Heart right ventricle (tissue), 16 donors: ENCODE results near the gene BLACAT1. TPM values are rescaled to one million over a fixed set of nuclear protein-coding genes. Genes with fewer than 3 reads are reported as not detected.

Experiments
- ATAC-seq, 8 donors: fragments of 200-7000 bp; cut with Tn5 transposase; one replicate each; pipeline ENCODE4 v1.9.1; 2020; ENCODE audit warnings: mild to moderate bottlenecking in 8 of 8, moderate library complexity in 8 of 8, moderate number of reproducible peaks in 1 of 8
- DNase-seq, 2 donors: peaks; one replicate each; pipeline ENCODE4 v3.0.0-alpha.2; 2020
- H3K27ac ChIP-seq, 10 donors: fragments of 200-600 bp; sonication (generic) in 2 of 10; one replicate each; pipeline versions ENCODE4 v1.5.0 to v1.8.0; 2020 to 2022; ENCODE audit warnings: mild to moderate bottlenecking in 3 of 10
- H3K27me3 ChIP-seq, 7 donors: fragments of 200-600 bp; one replicate each; pipeline ENCODE4 v1.8.0; 2021 to 2022; ENCODE audit warnings: mild to moderate bottlenecking in 2 of 7
- H3K36me3 ChIP-seq, 9 donors: fragments of 200-600 bp; sonication (generic) in 1 of 9; one replicate each; pipeline versions ENCODE4 v1.5.0 to v1.8.0; 2020 to 2022; ENCODE audit warnings: mild to moderate bottlenecking in 2 of 9
- H3K4me1 ChIP-seq, 9 donors: fragments of 200-600 bp; sonication (generic) in 1 of 9; one replicate each; pipeline versions ENCODE4 v1.5.0 to v1.8.0; 2020 to 2022; ENCODE audit warnings: mild to moderate bottlenecking in 4 of 9
- H3K4me3 ChIP-seq, 10 donors: fragments of 200-600 bp; sonication (generic) in 2 of 10; one replicate each; pipeline versions ENCODE4 v1.5.0 to v1.8.0; 2020 to 2022; ENCODE audit warnings: mild to moderate bottlenecking in 7 of 10, moderate library complexity in 2 of 10
- H3K9me3 ChIP-seq, 11 donors: fragments of 200-600 bp in 10 of 11; sonication (generic) in 2 of 11; one replicate each; pipeline versions ENCODE4 v1.5.0 to v1.8.0; 2013 to 2022; ENCODE audit warnings: mild to moderate bottlenecking in 2 of 11, control low read depth in 1 of 11, moderate library complexity in 1 of 11
- WGBS, 2 donors: extraction: QIAGEN DNeasy Blood & Tissue Kit; methylation state at CpG; one replicate each; pipeline ENCODE4 v1.1.7; 2013; ENCODE audit warnings: inconsistent platforms in 1 of 2; 5-methylcytosine and 5-hydroxymethylcytosine counted together
- intact Hi-C, 10 donors: fragments of 100-400 bp; cut with DNase I; formaldehyde crosslinking; loops; one replicate each; pipeline versions ENCODE4 v1.11.1 to v1.14.2; 2022
- polyA plus RNA-seq, 2 donors: library from polyadenylated mRNA; stranded (reverse); fragments of 200-250 nt; gene quantifications; one replicate each; pipeline ENCODE4 v1.2.3, GENCODE V29; 2013
- total RNA-seq, 10 donors: library from RNA; stranded (reverse); fragmentation: NEBNext Ultra II Directional in 3 of 10; extraction: Animal tissue kit (Norgen Biotek cat#: 25700) in 3 of 10; gene quantifications; one replicate each; pipeline versions ENCODE4 v1.2.1 to v1.2.4, GENCODE V29; 2021 to 2023
- TF ChIP-seq, protein P1 (sequence below), 9 donors: fragments of 200-600 bp; sonication (generic) in 2 of 9; IDR thresholded peaks; one replicate each; pipeline versions ENCODE4 v1.5.0 to v1.8.0; 2021 to 2022; ENCODE audit warnings: antibody characterized with exemption in 9 of 9, mild to moderate bottlenecking in 5 of 9, moderate library complexity in 1 of 9
- donor health status: Arrhythmogenic right ventricular cardiomyopathy.
- donor health status: ischemic (EF 13 %, LVEDD 7.1; RV severe dilation, severe dysfunction).
- donor health status: healthy with polysubstance abuse.
- donor health status: DM: no; HTN: yes; CAD: no.
- donor health status: DM: no; HTN: no; CAD: no.
- donor health status: ischemic (EF 25% LVEDD 6.9; RV normal size, moderate dysfunction).
- donor health status: ischemic (EF 25% LVEDD 5.7; RV mildly dilated, moderate dysfunction).
- donor health status: healthy.
- donor health status: DM: yes; HTN: yes; CAD: no.
- donor health status: Ischemic cardiomyopathy.
- donor health status: ischemic (EF 35%, LVEDD 5.7; RV mildly dilated, moderate dysfunction).
- donor health status: nonischemic (EF 11% LVEDD 7.7; RV severe dilation, severe dysfunction).
- donor health status: DM: yes; HTN: yes; CAD: no.
- donor health status: PGD.
- donor health status: ischemic (EF 29% LVEDD 5.4; RV normal size, mild dysfunction).
- donor health status: nonischemic (EF 23%, LVEDD 6.1; RV moderate dilation, normal function).

BLACAT1 gene
- total and polyA plus RNA-seq, 12 donors = 0.15 TPM; not detected in 11

GRCh38 chr1:205470131-205470530, 14.3 kb upstream of the BLACAT1 start:
- peaks cover 0 to 39% (median 23%) of the 10 kb centered on the region in 7 donors for H3K27me3 ChIP-seq
- intact Hi-C loops = no loop called here
- DNase-seq (no peak), ATAC-seq (no peak)
- WGBS, 2 donors = 89 to 91% methylated on average over 6 of the region's 6 CpGs
- no peak overlapping the region for H3K27ac ChIP-seq
- peaks cover 0 to 7% (median 0%) of the 10 kb centered on the region in 11 donors for H3K9me3 ChIP-seq
- H3K4me1 ChIP-seq = peaks cover 0 to 6% (median 0%) of the 10 kb centered on the region in 9 donors
- no peaks in the 10 kb centered on the region for H3K36me3 ChIP-seq
- no peak overlapping the region for H3K4me3 ChIP-seq
- TF ChIP-seq, protein P1, sequence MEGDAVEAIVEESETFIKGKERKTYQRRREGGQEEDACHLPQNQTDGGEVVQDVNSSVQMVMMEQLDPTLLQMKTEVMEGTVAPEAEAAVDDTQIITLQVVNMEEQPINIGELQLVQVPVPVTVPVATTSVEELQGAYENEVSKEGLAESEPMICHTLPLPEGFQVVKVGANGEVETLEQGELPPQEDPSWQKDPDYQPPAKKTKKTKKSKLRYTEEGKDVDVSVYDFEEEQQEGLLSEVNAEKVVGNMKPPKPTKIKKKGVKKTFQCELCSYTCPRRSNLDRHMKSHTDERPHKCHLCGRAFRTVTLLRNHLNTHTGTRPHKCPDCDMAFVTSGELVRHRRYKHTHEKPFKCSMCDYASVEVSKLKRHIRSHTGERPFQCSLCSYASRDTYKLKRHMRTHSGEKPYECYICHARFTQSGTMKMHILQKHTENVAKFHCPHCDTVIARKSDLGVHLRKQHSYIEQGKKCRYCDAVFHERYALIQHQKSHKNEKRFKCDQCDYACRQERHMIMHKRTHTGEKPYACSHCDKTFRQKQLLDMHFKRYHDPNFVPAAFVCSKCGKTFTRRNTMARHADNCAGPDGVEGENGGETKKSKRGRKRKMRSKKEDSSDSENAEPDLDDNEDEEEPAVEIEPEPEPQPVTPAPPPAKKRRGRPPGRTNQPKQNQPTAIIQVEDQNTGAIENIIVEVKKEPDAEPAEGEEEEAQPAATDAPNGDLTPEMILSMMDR (IDR thresholded peaks at IDR 0.05) = no peak

DNA sequence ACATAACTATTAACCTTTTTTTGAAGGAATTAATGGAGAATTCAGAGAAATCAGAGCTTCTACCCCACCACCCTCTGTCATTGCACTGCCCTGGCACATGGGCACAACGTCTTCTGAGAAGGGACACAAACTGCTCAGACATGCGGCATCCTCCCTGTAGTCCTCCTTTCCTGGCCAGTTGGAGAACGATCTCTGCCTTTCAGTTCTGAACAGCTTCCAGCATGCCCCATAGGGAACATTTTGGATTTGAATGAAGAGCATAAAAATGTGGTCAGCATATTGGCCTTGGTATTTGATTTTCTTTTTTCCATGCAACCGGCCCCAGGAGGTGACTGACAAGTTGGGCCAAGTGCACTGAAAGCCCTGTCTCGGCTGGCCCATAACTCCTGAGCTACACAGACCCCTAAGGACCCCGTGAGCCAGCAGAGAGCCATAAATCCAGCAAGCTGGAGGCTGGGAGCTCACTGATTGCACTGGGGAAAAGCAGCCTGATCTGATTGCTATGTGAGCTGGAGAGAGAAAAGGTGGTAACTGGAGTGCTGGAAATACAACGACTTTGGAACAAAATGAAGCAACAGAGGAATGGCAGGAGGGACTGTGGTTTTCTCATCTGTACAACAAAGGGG, 10.9 kb upstream of the BLACAT1 start:
- Histone ChIP-seq H3K36me3 (no peaks in the 10 kb centered on the region), H3K9me3 (no peaks in the 10 kb centered on the region), H3K27ac (no peak overlapping the region), H3K4me3 (no peak overlapping the region), H3K27me3 (peaks cover 0 to 49% (median 21%) of the 10 kb centered on the region in 7 donors), H3K4me1 (peaks cover 0 to 6% (median 0%) of the 10 kb centered on the region in 9 donors)
- TF ChIP-seq, protein P1 (IDR thresholded peaks at IDR 0.05) = no peak
- no peak for ATAC-seq
- intact Hi-C loops = no loop called here
- 46 to 51% methylated on average over 7 of the region's 7 CpGs for WGBS, 2 donors
- no peak for DNase-seq

DNA sequence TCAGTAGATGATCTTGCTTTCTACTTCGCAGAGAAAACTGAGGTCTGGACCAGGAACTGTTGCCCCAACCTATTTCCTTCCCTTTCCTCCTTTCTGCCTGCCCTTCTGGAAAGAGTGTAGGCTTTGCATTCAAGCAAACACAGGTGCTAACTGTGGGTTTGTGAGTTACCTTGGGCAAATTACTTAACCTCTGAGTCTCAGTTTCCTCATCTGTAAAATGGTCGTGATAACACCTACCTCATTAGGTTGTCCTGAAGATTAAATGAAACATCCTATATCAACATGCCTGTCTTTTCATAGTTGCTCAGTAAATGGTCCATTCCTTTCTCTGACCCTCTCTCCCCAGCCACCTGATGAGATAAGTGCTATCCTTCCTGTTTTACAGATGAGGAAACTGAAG, 9.5 kb upstream of the BLACAT1 start:
- Histone ChIP-seq H3K4me1 (peaks cover 0 to 6% (median 0%) of the 10 kb centered on the region in 9 donors), H3K27ac (no peak overlapping the region), H3K36me3 (no peaks in the 10 kb centered on the region), H3K4me3 (no peak overlapping the region), H3K9me3 (no peaks in the 10 kb centered on the region), H3K27me3 (peaks cover 0 to 60% (median 35%) of the 10 kb centered on the region in 7 donors)
- TF ChIP-seq, protein P1 (IDR thresholded peaks at IDR 0.05) = no peak
- intact Hi-C loops = no loop called here
- ATAC-seq = no peak
- 79 to 94% methylated on average over 2 of the region's 2 CpGs for WGBS, 2 donors
- DNase-seq = no peak

- DNase-seq = no peak
- Histone ChIP-seq H3K4me3 (no peak overlapping the region), H3K27ac (no peak overlapping the region), H3K27me3 (peaks cover 24 to 97% (median 84%) of the 10 kb centered on the region in 7 donors), H3K9me3 (no peaks in the 10 kb centered on the region), H3K4me1 (peaks cover 0 to 22% (median 18%) of the 10 kb centered on the region in 9 donors), H3K36me3 (no peaks in the 10 kb centered on the region)
- 55% methylated on average over 6 of the region's 6 CpGs for WGBS, 2 donors
- intact Hi-C loops = no loop called here
- TF ChIP-seq, protein P1 (IDR thresholded peaks at IDR 0.05) = no peak
- ATAC-seq = peak in 3 of 8 donors; percentile 64 to 78 (median 72)
These were observed 3.1 kb upstream of the BLACAT1 start for GRCh38 chr1:205458777-205459566.
